Transverse colon (tissue), 3 donors: ENCODE measurements around the gene KPNB1.

Source experiments
- CTCF ChIP-seq, 5 experiments: fragments of 200-600 bp in 3 of 5; fragments of 450-650 bp in 2 of 5; sonication (generic) in 3 of 5; IDR thresholded peaks; 1 replicate in 2 of 5; 2 replicates in 3 of 5; pipeline ENCODE4 v1.5.1; 2016 to 2017; ENCODE audit warnings: antibody characterized with exemption in 5 of 5, inconsistent platforms in 3 of 5, mild to moderate bottlenecking in 2 of 5, moderate library complexity in 1 of 5
- EP300 ChIP-seq: sonication (generic); formaldehyde crosslinking; IDR thresholded peaks from one replicate; pipeline ENCODE4 v1.6.1; 2017; ENCODE audit warnings: antibody characterized with exemption, low read depth

GRCh38 chr17:47703671-47704070 is 54.0 kb downstream of the KPNB1 start:
- TF ChIP-seq EP300 (no peak), CTCF (IDR thresholded peaks at IDR 0.05) (no peak)
